Measurements from ENCODE around the gene OTOP3. TPM values are rescaled to one million over a fixed set of nuclear protein-coding genes. Genes with fewer than 3 reads are reported as not detected.

The OTOP3 gene
- total and polyA plus RNA-seq, 2 of the 4 experiments (the other 2 are of a cell fraction) = not detected

- in situ Hi-C loops (cut with MboI; ENCODE audit: low sequenced_read_pairs) (loop anchor here (10.0 kb wide), 1 partner anchor 236 kb away; the partner anchor contains the start of gene NUP85), intact Hi-C loops (cut with micrococcal nuclease) (no loop called here), dilution Hi-C loops (cut with HindIII; ENCODE audit: low sequenced_read_pairs, unreplicated experiment) (no loop called here)
- no peak overlapping the region for H3K27ac ChIP-seq (ENCODE audit: insufficient read depth, low read length)
- CTCF ChIA-PET = interaction anchor here (0.8 kb wide), 1 partner anchor 10 kb away, joined by 4 read pairs; no protein-coding TSS in a partner anchor
- H2BK20ac ChIP-seq (ENCODE audit: low read depth, low read length) = no peak overlapping the region
- H3K4me1 ChIP-seq (ENCODE audit: control insufficient read depth, insufficient read depth, low read length) = 0 out of 2 replicates have a peak, but pooled peaks cover 2% of the 10 kb centered on the region
- H2AFZ ChIP-seq (replicated peaks; ENCODE audit: low read length, poor library complexity) = no peak overlapping the region
- no peaks in the 10 kb centered on the region for H4K20me1 ChIP-seq (ENCODE audit: insufficient read depth, low read length)
- POLR2A ChIA-PET (ENCODE audit: unreplicated experiment) = no interaction called here
- no peaks in the 10 kb centered on the region for H3K79me1 ChIP-seq (ENCODE audit: low read depth in 1 of 2, low read length in 2 of 2)
- no peak overlapping the region for H3K18ac ChIP-seq (ENCODE audit: low read depth, low read length)
- H4K8ac ChIP-seq (ENCODE audit: low read depth in 2 of 2, low read length in 2 of 2) = no peak overlapping the region
- no peaks in the 10 kb centered on the region for H3K9me3 ChIP-seq (ENCODE audit: control insufficient read depth, insufficient read depth, low read length)
- H4K5ac ChIP-seq (ENCODE audit: low read depth, low read length) = no peak overlapping the region
- no peak overlapping the region for H3K4me3 ChIP-seq (ENCODE audit: insufficient read depth, low read depth, low read length)
- H4K91ac ChIP-seq (ENCODE audit: insufficient read depth, low read depth, low read length) = no peak overlapping the region
- H3K27me3 ChIP-seq (ENCODE audit: control insufficient read depth, insufficient read depth, low read length) = peaks cover 36% of the 10 kb centered on the region
- no peaks in the 10 kb centered on the region for H3K36me3 ChIP-seq (ENCODE audit: control insufficient read depth, insufficient read depth, low read length)
- no peak for ATAC-seq (ENCODE audit: low read depth)
- H2BK5ac ChIP-seq (ENCODE audit: low read depth, low read length, poor library complexity, severe bottlenecking) = no peak overlapping the region
- H2BK15ac ChIP-seq (ENCODE audit: low read depth, low read length) = no peak overlapping the region
- no peak overlapping the region for H2AK9ac ChIP-seq (replicated peaks; ENCODE audit: low read depth, low read length, poor library complexity)
- H2BK120ac ChIP-seq (ENCODE audit: low read depth, low read length) = no peak overlapping the region
- TF ChIP-seq, protein P1, sequence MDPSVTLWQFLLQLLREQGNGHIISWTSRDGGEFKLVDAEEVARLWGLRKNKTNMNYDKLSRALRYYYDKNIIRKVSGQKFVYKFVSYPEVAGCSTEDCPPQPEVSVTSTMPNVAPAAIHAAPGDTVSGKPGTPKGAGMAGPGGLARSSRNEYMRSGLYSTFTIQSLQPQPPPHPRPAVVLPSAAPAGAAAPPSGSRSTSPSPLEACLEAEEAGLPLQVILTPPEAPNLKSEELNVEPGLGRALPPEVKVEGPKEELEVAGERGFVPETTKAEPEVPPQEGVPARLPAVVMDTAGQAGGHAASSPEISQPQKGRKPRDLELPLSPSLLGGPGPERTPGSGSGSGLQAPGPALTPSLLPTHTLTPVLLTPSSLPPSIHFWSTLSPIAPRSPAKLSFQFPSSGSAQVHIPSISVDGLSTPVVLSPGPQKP (IDR thresholded peaks at IDR 0.05; ENCODE audit: borderline replicate concordance, low read depth, low read length) = no peak
- TF ChIP-seq CHD1 (IDR thresholded peaks at IDR 0.05; ENCODE audit: low read depth, low read length) (no peak), CTCF (conservative IDR thresholded peaks at IDR 0.05; ENCODE audit: low read depth, low read length) (no peak), MAZ (IDR thresholded peaks at IDR 0.05; ENCODE audit: borderline replicate concordance, low read depth, low read length) (no peak), MXI1 (IDR thresholded peaks at IDR 0.05; ENCODE audit: borderline replicate concordance, low read depth, low read length) (no peak), RFX5 (IDR thresholded peaks at IDR 0.05; ENCODE audit: low read depth, low read length) (no peak), FOS (IDR thresholded peaks at IDR 0.05; ENCODE audit: low read depth, low read length) (no peak), USF2 (IDR thresholded peaks at IDR 0.05; ENCODE audit: low read depth, low read length) (no peak), SMC3 (IDR thresholded peaks at IDR 0.05; ENCODE audit: low read depth, low read length) (no peak), CEBPB (IDR thresholded peaks at IDR 0.05; ENCODE audit: low read depth, low read length) (no peak), MAFK (IDR thresholded peaks at IDR 0.05; ENCODE audit: low read depth, low read length) (no peak)
- H3K14ac ChIP-seq (replicated peaks; ENCODE audit: low read depth, low read length) = no peak overlapping the region
- no peak overlapping the region for H3K23ac ChIP-seq (ENCODE audit: low read depth, low read length)
- H3K9me1 ChIP-seq (ENCODE audit: insufficient read depth, low read length) = no peaks in the 10 kb centered on the region
- no peak overlapping the region for H3K9ac ChIP-seq (ENCODE audit: low read depth, low read length)
- no peak overlapping the region for H3K4me2 ChIP-seq (ENCODE audit: low read depth, low read length)
- H3K56ac ChIP-seq (ENCODE audit: extremely low read depth, insufficient read depth, low read length) = no peak overlapping the region
- DNase-seq = no peak
- BruUV-seq (replicated peaks) = no TSS peak
- no peak overlapping the region for H3K4ac ChIP-seq (ENCODE audit: low read depth, low read length)
- WGBS, 2 experiments (ENCODE audit: extremely low coverage in 2 of 2, insufficient read length in 1 of 2) = no CpG with 5 or more reads among the region's 5 CpGs
- no peak overlapping the region for H2AK5ac ChIP-seq (ENCODE audit: low read depth, low read length)
Measured at GRCh38 chr17:74968361-74968780, 32.7 kb downstream of the OTOP3 start.
